ENCODE results near the gene ADSS2.

Gene ADSS2

GRCh38 chr1:244451951-244452795, 464 bp upstream of the ADSS2 start (continued):
- no peak for TF ChIP-seq ZNF16 (tag by site-specific recombination; IDR thresholded peaks at IDR 0.05; ENCODE audit: low read depth)
- peak; percentile 81 for TF ChIP-seq KLF9 (tag by site-specific recombination; IDR thresholded peaks at IDR 0.05; ENCODE audit: low read depth)
- TF ChIP-seq ZNF2 (tag by site-specific recombination; IDR thresholded peaks at IDR 0.05) = peak; percentile 72
- TF ChIP-seq HOXD13 (CRISPR knock-in tag; IDR thresholded peaks at IDR 0.05; ENCODE audit: borderline replicate concordance) = no peak
- TF ChIP-seq ZNF530 (tag by site-specific recombination; IDR thresholded peaks at IDR 0.05; ENCODE audit: low read depth) = no peak
- TF ChIP-seq ZNF302 (tag by site-specific recombination; IDR thresholded peaks at IDR 0.05; ENCODE audit: low read depth) = no peak
- TF ChIP-seq ZNF580 (tag by site-specific recombination; IDR thresholded peaks at IDR 0.05) = peak; percentile 88
- TF ChIP-seq ZNF76 (tag by site-specific recombination; IDR thresholded peaks at IDR 0.05; ENCODE audit: borderline replicate concordance, low read depth) = peak; percentile 99
- TF ChIP-seq ZNF660 (tag by site-specific recombination; IDR thresholded peaks at IDR 0.05) = peak; percentile 80; the same call in 1 of the 2 replicates
- no peak for TF ChIP-seq ZNF510 (tag by site-specific recombination; IDR thresholded peaks at IDR 0.05; ENCODE audit: insufficient replicate concordance)
- TF ChIP-seq ZNF837 (tag by site-specific recombination; IDR thresholded peaks at IDR 0.05) = peak; percentile 43; the same call in 1 of the 2 replicates
- TF ChIP-seq ZNF398 (tag by site-specific recombination; IDR thresholded peaks at IDR 0.05) = no peak
- TF ChIP-seq ZNF518A (tag by site-specific recombination; conservative IDR thresholded peaks at IDR 0.05; ENCODE audit: low read depth) = peak; percentile 63; the same call in 1 of the 2 replicates
- peak; percentile 95 for TF ChIP-seq ZNF610 (tag by site-specific recombination; IDR thresholded peaks at IDR 0.05; ENCODE audit: borderline replicate concordance)
- no peak for TF ChIP-seq ZNF391 (tag by site-specific recombination; IDR thresholded peaks at IDR 0.05; ENCODE audit: borderline replicate concordance, low read depth)
- TF ChIP-seq, protein P1, sequence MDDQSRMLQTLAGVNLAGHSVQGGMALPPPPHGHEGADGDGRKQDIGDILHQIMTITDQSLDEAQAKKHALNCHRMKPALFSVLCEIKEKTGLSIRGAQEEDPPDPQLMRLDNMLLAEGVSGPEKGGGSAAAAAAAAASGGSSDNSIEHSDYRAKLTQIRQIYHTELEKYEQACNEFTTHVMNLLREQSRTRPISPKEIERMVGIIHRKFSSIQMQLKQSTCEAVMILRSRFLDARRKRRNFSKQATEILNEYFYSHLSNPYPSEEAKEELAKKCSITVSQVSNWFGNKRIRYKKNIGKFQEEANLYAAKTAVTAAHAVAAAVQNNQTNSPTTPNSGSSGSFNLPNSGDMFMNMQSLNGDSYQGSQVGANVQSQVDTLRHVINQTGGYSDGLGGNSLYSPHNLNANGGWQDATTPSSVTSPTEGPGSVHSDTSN (CRISPR knock-in tag; IDR thresholded peaks at IDR 0.05) = peak; percentile 46
- no peak for TF ChIP-seq PRDM10 (tag by site-specific recombination; IDR thresholded peaks at IDR 0.05)
- no peak; the same call in 1 of the 2 replicates for TF ChIP-seq KLF17 (tag by site-specific recombination; IDR thresholded peaks at IDR 0.05)
- peak; percentile 84 for TF ChIP-seq ZNF558 (tag by site-specific recombination; IDR thresholded peaks at IDR 0.05)
- no peak for TF ChIP-seq ZNF248 (tag by site-specific recombination; IDR thresholded peaks at IDR 0.05)
- TF ChIP-seq TCF7L2 (IDR thresholded peaks at IDR 0.05; ENCODE audit: borderline replicate concordance, low read depth, low read length) = no peak
- TF ChIP-seq ZNF623 (tag by site-specific recombination; IDR thresholded peaks at IDR 0.05) = no peak
- TF ChIP-seq ZNF341 (tag by site-specific recombination; IDR thresholded peaks at IDR 0.05; ENCODE audit: low read depth) = 0 out of 2 replicates have a peak, but pooled peaks have one; percentile 12
- TF ChIP-seq KLF1 (tag by site-specific recombination; IDR thresholded peaks at IDR 0.05) = no peak
- TF ChIP-seq ZNF311 (tag by site-specific recombination; IDR thresholded peaks at IDR 0.05; ENCODE audit: borderline replicate concordance) = no peak
